Subcutaneous adipose tissue (tissue), 4 donors: ENCODE data around the gene INPP5A. TPM values are rescaled to one million over a fixed set of nuclear protein-coding genes. Genes with fewer than 3 reads are reported as not detected.

ENCODE experiments used
- CTCF ChIP-seq: fragments of 450-650 bp; IDR thresholded peaks from one replicate; pipeline ENCODE4 v1.5.1; 2016; ENCODE audit warnings: low read depth, mild to moderate bottlenecking, control low read depth, antibody characterized with exemption, moderate library complexity
- total RNA-seq, 4 donors: library from RNA; depleted of rRNA; stranded (reverse); fragments of >200 nt; gene quantifications; one replicate each; pipeline ENCODE4 v1.1.0, GENCODE V29; 2016

Gene INPP5A
- total RNA-seq, 4 donors from 2014 or later, result 23.1 to 34.1 (median 31.6) TPM

GRCh38 chr10:132748545-132749370 lies 211.2 kb downstream of the INPP5A start:
- no peak for TF ChIP-seq CTCF

GRCh38 chr10:132749371-132749795 lies 211.8 kb downstream of the INPP5A start:
- no peak for TF ChIP-seq CTCF

GRCh38 chr10:132750936-132751335 lies 213.3 kb downstream of the INPP5A start:
- TF ChIP-seq CTCF, result no peak

- TF ChIP-seq CTCF, result no peak
These were observed 214.8 kb downstream of the INPP5A start for GRCh38 chr10:132752378-132752777.

- TF ChIP-seq CTCF, result no peak
These were observed 215.4 kb downstream of the INPP5A start for GRCh38 chr10:132752961-132753360.

GRCh38 chr10:132753596-132753995 lies 216.0 kb downstream of the INPP5A start:
- TF ChIP-seq CTCF, result no peak

- TF ChIP-seq CTCF, result no peak
These were observed 216.5 kb downstream of the INPP5A start for GRCh38 chr10:132754071-132754470.
